H1 (cell line): ENCODE results near the gene ZYX. TPM values are rescaled to one million over a fixed set of nuclear protein-coding genes. Genes with fewer than 3 reads are reported as not detected.

Source experiments
- BRCA1 ChIP-seq: IDR thresholded peaks from 2 replicates; pipeline ENCODE4 v1.6.1; 2012; ENCODE audit warnings: low read depth, low read length, improper control_type of control experiment
- CREB1 ChIP-seq: IDR thresholded peaks from 2 replicates; pipeline ENCODE4 v1.6.1; 2012; ENCODE audit warnings: inconsistent platforms
- KDM1A ChIP-seq: fragments of 200-600, 300-600 bp; sonication (generic); IDR thresholded peaks from 2 replicates; pipeline ENCODE4 v1.7.1; 2016; ENCODE audit warnings: mild to moderate bottlenecking, low read length, borderline replicate concordance
- KDM5A ChIP-seq: fragments of 200-600 bp; IDR thresholded peaks from 2 replicates; pipeline ENCODE4 v1.7.1; 2012; ENCODE audit warnings: mild to moderate bottlenecking, low read length, inconsistent platforms, mixed read lengths
- RBBP5 ChIP-seq: IDR thresholded peaks from 2 replicates; pipeline ENCODE4 v1.7.1; 2012; ENCODE audit warnings: low read depth, mild to moderate bottlenecking, inconsistent platforms, low read length, moderate library complexity, borderline replicate concordance
- SRF ChIP-seq: IDR thresholded peaks from 2 replicates; pipeline ENCODE4 v1.6.1; 2011; ENCODE audit warnings: mild to moderate bottlenecking, low read depth, low read length, moderate library complexity
- TBP ChIP-seq: IDR thresholded peaks from 2 replicates; pipeline ENCODE4 v1.6.1; 2011; ENCODE audit warnings: low read depth, low read length, improper control_type of control experiment
- TCF12 ChIP-seq: IDR thresholded peaks from 2 replicates; pipeline ENCODE4 v1.6.1; 2011; ENCODE audit warnings: low read depth, mild to moderate bottlenecking, low read length
- polyA plus RNA-seq, 7 experiments: library from polyadenylated mRNA; depleted of rRNA in 3 of 7; stranded (reverse) in 5 of 7; unstranded in 2 of 7; fragments of >200 nt in 5 of 7; fragments of 200-250 nt in 2 of 7; gene quantifications; 1 replicate in 5 of 7; 2 replicates in 1 of 7; 4 replicates in 1 of 7; pipeline versions ENCODE4 v1.2.1 to v1.2.3, GENCODE V29; 2011 to 2013; ENCODE audit warnings: missing spikeins in 2 of 7, mixed read lengths in 2 of 7
- total RNA-seq: library from RNA; stranded (reverse); fragmentation: NEBNext Ultra II Directional; extraction: Animal tissue kit (Norgen Biotek cat#: 25700); gene quantifications from 2 replicates; pipeline ENCODE4 v1.2.1, GENCODE V29; 2021
- TF ChIP-seq, protein P1 (sequence below): fragments of 300-600 bp; sonication (generic); IDR thresholded peaks from 2 replicates; pipeline ENCODE4 v1.7.1; 2012; ENCODE audit warnings: low read length, moderate library complexity, mild to moderate bottlenecking, inconsistent platforms; ENCODE audit not compliant: insufficient replicate concordance

Gene ZYX
- total and polyA plus RNA-seq, 2 of the 8 experiments (the other 6 are each of a cell fraction or from before 2014, with no cell fraction given), result 40.6 to 159 TPM

DNA sequence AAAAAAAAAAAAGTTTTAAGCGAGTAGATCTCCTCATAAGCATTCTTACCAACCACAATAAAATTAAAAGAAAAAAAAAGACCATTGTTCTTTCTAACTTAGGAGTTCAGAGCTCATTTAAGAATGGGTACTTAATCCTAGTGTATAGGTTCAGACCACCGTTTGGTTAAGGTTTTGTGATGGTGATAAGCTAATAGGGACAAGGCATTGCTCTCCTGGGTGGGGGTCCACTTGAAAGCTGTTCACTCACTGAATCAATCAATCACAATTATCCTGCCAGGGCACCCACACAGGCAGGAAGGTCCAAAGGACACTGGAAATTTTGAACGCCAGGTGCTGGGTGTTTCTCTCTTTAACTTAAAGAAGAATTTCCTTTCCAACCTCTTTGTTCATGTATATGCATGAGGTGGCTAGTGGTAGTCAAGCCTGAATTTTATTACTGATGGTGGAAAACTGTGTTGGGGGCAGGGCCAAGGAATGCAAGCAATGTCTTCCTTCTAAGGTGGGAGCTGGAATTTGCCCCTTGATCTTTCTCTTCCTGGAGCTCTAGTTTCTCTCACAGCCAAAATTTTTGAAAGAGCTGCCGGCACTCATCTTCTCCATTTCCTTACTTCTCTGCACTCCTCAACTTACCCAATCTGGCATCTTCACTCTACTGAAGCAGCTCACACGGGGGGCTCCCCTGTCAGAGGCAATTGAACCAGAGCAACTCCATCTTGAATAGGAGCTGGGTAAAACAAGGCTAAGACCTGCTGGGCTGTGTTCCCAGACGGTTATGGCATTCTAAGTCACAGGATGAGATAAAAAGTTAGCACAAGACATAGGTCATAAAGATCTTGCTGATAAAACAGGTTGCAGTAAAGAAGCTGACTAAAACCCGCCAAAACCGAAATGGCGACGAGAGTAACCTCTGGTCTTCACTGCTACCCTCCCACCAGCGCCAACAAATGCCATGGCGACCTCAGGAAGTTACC is 11.2 kb upstream of the ZYX start (continued):
- no peak for TF ChIP-seq CREB1
- TF ChIP-seq BRCA1, result no peak
- TF ChIP-seq TBP, result no peak
- TF ChIP-seq, protein P1, sequence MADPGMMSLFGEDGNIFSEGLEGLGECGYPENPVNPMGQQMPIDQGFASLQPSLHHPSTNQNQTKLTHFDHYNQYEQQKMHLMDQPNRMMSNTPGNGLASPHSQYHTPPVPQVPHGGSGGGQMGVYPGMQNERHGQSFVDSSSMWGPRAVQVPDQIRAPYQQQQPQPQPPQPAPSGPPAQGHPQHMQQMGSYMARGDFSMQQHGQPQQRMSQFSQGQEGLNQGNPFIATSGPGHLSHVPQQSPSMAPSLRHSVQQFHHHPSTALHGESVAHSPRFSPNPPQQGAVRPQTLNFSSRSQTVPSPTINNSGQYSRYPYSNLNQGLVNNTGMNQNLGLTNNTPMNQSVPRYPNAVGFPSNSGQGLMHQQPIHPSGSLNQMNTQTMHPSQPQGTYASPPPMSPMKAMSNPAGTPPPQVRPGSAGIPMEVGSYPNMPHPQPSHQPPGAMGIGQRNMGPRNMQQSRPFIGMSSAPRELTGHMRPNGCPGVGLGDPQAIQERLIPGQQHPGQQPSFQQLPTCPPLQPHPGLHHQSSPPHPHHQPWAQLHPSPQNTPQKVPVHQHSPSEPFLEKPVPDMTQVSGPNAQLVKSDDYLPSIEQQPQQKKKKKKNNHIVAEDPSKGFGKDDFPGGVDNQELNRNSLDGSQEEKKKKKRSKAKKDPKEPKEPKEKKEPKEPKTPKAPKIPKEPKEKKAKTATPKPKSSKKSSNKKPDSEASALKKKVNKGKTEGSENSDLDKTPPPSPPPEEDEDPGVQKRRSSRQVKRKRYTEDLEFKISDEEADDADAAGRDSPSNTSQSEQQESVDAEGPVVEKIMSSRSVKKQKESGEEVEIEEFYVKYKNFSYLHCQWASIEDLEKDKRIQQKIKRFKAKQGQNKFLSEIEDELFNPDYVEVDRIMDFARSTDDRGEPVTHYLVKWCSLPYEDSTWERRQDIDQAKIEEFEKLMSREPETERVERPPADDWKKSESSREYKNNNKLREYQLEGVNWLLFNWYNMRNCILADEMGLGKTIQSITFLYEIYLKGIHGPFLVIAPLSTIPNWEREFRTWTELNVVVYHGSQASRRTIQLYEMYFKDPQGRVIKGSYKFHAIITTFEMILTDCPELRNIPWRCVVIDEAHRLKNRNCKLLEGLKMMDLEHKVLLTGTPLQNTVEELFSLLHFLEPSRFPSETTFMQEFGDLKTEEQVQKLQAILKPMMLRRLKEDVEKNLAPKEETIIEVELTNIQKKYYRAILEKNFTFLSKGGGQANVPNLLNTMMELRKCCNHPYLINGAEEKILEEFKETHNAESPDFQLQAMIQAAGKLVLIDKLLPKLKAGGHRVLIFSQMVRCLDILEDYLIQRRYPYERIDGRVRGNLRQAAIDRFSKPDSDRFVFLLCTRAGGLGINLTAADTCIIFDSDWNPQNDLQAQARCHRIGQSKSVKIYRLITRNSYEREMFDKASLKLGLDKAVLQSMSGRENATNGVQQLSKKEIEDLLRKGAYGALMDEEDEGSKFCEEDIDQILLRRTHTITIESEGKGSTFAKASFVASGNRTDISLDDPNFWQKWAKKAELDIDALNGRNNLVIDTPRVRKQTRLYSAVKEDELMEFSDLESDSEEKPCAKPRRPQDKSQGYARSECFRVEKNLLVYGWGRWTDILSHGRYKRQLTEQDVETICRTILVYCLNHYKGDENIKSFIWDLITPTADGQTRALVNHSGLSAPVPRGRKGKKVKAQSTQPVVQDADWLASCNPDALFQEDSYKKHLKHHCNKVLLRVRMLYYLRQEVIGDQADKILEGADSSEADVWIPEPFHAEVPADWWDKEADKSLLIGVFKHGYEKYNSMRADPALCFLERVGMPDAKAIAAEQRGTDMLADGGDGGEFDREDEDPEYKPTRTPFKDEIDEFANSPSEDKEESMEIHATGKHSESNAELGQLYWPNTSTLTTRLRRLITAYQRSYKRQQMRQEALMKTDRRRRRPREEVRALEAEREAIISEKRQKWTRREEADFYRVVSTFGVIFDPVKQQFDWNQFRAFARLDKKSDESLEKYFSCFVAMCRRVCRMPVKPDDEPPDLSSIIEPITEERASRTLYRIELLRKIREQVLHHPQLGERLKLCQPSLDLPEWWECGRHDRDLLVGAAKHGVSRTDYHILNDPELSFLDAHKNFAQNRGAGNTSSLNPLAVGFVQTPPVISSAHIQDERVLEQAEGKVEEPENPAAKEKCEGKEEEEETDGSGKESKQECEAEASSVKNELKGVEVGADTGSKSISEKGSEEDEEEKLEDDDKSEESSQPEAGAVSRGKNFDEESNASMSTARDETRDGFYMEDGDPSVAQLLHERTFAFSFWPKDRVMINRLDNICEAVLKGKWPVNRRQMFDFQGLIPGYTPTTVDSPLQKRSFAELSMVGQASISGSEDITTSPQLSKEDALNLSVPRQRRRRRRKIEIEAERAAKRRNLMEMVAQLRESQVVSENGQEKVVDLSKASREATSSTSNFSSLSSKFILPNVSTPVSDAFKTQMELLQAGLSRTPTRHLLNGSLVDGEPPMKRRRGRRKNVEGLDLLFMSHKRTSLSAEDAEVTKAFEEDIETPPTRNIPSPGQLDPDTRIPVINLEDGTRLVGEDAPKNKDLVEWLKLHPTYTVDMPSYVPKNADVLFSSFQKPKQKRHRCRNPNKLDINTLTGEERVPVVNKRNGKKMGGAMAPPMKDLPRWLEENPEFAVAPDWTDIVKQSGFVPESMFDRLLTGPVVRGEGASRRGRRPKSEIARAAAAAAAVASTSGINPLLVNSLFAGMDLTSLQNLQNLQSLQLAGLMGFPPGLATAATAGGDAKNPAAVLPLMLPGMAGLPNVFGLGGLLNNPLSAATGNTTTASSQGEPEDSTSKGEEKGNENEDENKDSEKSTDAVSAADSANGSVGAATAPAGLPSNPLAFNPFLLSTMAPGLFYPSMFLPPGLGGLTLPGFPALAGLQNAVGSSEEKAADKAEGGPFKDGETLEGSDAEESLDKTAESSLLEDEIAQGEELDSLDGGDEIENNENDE, result peak; percentile 42
- no peak for TF ChIP-seq TCF12
- TF ChIP-seq KDM5A, result no peak
- TF ChIP-seq RBBP5, result peak; percentile 88
- no peak for TF ChIP-seq KDM1A
- TF ChIP-seq SRF, result no peak
